Peyer's patch (tissue), 4 donors: ENCODE results near the gene MYO3B.

Experiments used
- POLR2A ChIP-seq, 2 donors: fragments of 450-650 bp; IDR thresholded peaks; one replicate each; pipeline ENCODE4 v1.5.1; 2017; ENCODE audit warnings: antibody characterized with exemption in 2 of 2, mild to moderate bottlenecking in 2 of 2, moderate library complexity in 2 of 2
- TF ChIP-seq, protein P1 (sequence below), 6 experiments: fragments of 450-650 bp in 4 of 6; fragments of 200-600 bp in 2 of 6; sonication (generic) in 1 of 6; IDR thresholded peaks; one replicate each; pipeline ENCODE4 v1.5.1; 2017 to 2019; ENCODE audit warnings: antibody characterized with exemption in 6 of 6, mild to moderate bottlenecking in 3 of 6, moderate library complexity in 1 of 6

- TF ChIP-seq, protein P1, sequence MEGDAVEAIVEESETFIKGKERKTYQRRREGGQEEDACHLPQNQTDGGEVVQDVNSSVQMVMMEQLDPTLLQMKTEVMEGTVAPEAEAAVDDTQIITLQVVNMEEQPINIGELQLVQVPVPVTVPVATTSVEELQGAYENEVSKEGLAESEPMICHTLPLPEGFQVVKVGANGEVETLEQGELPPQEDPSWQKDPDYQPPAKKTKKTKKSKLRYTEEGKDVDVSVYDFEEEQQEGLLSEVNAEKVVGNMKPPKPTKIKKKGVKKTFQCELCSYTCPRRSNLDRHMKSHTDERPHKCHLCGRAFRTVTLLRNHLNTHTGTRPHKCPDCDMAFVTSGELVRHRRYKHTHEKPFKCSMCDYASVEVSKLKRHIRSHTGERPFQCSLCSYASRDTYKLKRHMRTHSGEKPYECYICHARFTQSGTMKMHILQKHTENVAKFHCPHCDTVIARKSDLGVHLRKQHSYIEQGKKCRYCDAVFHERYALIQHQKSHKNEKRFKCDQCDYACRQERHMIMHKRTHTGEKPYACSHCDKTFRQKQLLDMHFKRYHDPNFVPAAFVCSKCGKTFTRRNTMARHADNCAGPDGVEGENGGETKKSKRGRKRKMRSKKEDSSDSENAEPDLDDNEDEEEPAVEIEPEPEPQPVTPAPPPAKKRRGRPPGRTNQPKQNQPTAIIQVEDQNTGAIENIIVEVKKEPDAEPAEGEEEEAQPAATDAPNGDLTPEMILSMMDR (IDR thresholded peaks at IDR 0.05) = no peak
- no peak for TF ChIP-seq POLR2A (IDR thresholded peaks at IDR 0.05)
Observed at GRCh38 chr2:170512266-170512665, 334.3 kb downstream of the MYO3B start.
